GM12864 (cell line): ENCODE measurements around the gene PDE4A.

Experiments
- DNase-seq: peaks from one replicate; pipeline ENCODE4 v3.0.0-alpha.2; 2011; ENCODE audit warnings: low read depth
- H3K4me3 ChIP-seq: 2 replicates; pipeline ENCODE4 v1.5.1; 2011; ENCODE audit warnings: mild to moderate bottlenecking, low read depth, low read length, control low read depth
- TF ChIP-seq, protein P1 (sequence below): IDR thresholded peaks from 2 replicates; pipeline ENCODE4 v1.5.1; 2011; ENCODE audit warnings: low read depth, mild to moderate bottlenecking, moderate library complexity, low read length, control low read depth, inconsistent platforms; ENCODE audit errors: missing control alignments

Gene PDE4A

DNA sequence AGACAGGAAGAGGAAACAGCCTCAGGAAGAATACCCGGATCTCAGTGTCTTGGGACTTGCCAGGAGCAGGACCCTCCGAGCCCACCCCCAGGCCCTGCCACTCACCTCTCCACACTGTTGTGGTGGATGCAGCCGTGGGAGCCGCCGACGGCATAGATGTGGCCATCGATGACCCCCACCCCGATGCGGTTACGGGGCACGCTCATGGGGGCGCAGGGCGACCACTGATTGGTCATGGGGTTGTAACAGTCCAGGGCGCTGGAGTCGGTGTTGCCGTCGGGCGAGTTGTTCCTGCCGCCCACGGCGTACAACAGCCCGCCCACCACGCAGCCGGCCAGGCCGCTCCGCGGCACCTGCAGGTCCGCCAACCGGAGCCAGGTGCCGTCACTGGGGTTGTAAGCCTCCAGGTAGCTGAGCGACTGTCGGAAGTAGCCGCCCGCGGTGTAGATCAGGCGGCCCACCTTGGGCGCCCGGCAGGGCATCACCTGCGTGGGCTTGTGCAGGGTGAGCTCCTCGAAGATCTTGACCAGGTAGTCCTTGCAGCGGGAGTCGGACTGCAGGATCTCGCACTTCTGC lies 71.2 kb downstream of the PDE4A start:
- no peak for DNase-seq
- TF ChIP-seq, protein P1, sequence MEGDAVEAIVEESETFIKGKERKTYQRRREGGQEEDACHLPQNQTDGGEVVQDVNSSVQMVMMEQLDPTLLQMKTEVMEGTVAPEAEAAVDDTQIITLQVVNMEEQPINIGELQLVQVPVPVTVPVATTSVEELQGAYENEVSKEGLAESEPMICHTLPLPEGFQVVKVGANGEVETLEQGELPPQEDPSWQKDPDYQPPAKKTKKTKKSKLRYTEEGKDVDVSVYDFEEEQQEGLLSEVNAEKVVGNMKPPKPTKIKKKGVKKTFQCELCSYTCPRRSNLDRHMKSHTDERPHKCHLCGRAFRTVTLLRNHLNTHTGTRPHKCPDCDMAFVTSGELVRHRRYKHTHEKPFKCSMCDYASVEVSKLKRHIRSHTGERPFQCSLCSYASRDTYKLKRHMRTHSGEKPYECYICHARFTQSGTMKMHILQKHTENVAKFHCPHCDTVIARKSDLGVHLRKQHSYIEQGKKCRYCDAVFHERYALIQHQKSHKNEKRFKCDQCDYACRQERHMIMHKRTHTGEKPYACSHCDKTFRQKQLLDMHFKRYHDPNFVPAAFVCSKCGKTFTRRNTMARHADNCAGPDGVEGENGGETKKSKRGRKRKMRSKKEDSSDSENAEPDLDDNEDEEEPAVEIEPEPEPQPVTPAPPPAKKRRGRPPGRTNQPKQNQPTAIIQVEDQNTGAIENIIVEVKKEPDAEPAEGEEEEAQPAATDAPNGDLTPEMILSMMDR: no peak
- no peak overlapping the region for H3K4me3 ChIP-seq

DNA sequence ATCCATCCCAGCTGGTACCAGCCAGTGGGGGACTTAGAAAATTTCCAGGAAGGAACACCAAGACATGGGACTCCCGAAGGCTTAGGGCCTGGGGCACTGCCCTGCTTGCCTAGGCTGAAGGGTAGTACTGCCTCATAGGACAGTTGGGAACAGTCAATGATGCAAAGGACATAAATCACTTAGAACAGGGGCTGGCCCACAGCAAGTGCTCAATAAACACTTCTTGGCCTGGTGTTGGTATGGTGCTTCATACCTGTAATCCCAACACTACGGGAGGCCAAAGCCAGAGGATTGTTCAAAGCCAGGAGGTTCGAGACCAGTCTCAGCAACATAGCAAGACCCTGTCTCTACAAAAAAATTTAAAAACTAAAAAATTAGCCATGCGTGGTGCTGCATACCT lies 77.0 kb downstream of the PDE4A start:
- DNase-seq: no peak
- H3K4me3 ChIP-seq: no peak overlapping the region
- TF ChIP-seq, protein P1: no peak

DNA sequence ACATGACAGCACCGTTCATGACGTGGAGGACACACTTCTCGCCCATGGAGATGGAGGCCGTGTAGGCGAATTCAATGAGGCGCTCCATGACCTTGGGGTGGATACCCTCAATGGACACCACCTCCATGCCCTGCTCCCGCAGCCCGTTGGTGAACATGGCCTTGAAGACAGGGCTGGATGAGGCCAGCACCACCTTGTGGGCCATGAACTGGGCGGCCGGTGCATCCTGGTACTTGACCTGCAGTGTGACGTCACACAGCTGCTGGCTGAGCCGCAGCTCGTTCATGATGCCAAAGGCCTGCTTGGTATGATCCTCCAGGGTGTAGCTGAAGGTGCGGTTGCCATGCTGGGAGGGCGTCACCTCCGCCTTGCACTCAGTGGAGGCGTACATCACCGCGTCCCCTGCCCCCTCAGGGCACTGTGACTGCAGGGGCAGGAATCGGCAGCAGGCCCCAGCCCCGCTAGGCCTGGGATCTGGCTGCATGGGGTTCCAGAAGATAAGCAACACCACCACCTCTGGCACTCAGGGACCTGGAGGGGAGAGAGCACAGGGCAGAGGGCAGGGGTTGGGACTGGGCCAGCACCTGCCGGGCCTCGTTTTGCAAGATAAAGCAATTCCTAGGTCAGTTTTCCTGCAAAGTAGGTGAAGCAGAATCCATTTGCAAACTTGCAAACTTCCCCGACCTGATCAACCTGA lies 79.4 kb downstream of the PDE4A start:
- DNase-seq: no peak
- TF ChIP-seq, protein P1: no peak
- H3K4me3 ChIP-seq: no peak overlapping the region

DNA sequence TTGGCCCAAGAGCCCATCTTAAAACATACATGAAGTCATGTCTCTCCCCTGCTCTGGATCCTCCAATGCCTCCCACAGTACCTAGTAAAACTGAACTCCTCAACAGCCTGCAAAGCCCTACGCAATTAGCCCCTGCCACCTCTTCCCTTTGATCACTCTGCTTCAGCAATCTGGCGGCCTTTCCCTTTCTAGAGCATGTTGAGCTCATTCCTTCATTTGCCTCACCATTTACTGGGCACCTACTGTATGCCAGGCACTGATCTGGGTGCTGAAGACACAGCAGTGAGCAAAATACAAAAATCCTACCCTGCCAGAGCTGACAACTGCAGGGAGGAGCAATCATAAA lies 79.9 kb downstream of the PDE4A start:
- no peak overlapping the region for H3K4me3 ChIP-seq
- no peak for DNase-seq
- TF ChIP-seq, protein P1: no peak

DNA sequence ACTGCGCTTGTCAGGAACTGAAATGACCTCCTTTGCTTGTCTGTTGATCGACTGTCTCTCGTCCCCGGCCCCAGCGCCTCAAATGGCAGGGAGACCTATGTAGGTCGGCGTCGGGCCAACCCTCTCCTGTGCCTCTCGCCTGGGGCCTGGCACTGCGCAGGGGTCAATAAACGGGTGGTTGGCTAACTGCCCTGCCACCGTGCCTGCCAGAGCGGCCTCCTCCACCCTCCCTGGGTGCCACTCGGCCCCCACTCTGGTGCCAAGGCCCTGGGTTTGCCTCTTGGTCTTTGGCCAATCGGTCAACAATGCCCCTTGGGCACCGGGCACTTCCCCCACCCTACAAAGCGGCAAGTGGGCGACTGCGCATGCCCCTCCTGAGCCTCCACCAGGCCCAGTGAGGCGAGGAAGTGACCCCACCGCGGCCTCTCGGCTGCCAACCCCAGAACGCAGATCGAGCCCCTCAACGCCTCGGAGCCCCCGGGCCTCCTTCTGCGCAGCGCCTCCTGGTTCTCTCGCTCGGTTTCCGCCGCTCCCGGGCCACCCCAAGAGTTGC lies 81.7 kb downstream of the PDE4A start:
- DNase-seq: no peak
- TF ChIP-seq, protein P1: no peak

DNA sequence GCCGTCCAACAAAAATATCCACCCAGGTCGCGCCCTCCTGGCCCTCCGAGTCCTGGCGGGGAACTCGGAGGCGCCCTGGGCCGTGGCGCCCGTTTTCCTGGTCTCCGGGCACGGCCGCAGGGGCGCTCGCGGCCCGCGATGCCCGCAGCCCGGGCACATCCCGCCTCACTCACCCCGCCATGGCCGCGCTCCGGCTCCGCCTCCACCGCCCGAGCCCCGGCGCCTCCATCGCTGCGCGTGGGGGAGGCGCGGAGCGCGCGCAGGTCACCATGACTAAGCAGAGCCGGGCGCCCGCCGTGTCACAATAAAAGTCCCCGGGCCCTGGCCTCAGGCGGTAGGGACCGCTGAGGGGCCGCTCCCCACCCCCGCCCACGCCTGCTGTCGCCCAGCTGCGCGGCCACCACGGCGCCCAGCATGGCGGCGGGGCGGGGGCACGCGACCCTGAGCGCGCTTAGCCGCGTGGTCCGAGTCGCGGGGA lies 82.2 kb downstream of the PDE4A start:
- peak overlapping the region; percentile 95 for H3K4me3 ChIP-seq
- TF ChIP-seq, protein P1: no peak

More for the DNA sequence above, 81.7 kb downstream of the PDE4A start:
- H3K4me3 ChIP-seq: peak overlapping the region; percentile 95

More for the DNA sequence above, 82.2 kb downstream of the PDE4A start:
- peak; percentile 71 for DNase-seq
